Trophoblast cell (in vitro differentiated cells and primary cell): Measurements from ENCODE around the gene IQSEC3.

Source experiments
- DNase-seq, 2 donors: peaks; one replicate each; pipeline ENCODE4 v3.0.0-alpha.2; 2016
- H2AFZ ChIP-seq: 2 replicates; pipeline ENCODE4 v1.6.1; 2013; ENCODE audit warnings: low read length, moderate library complexity, mild to moderate bottlenecking; ENCODE audit not compliant: insufficient read depth, poor library complexity
- H2AK5ac ChIP-seq: 2 replicates; pipeline ENCODE4 v1.6.1; 2013; ENCODE audit warnings: mild to moderate bottlenecking, low read length
- H2BK120ac ChIP-seq: 2 replicates; pipeline ENCODE4 v1.6.1; 2013; ENCODE audit warnings: low read length, mild to moderate bottlenecking, moderate library complexity; ENCODE audit not compliant: insufficient read depth, poor library complexity
- H2BK12ac ChIP-seq: 2 replicates; pipeline ENCODE4 v1.6.1; 2013; ENCODE audit warnings: mild to moderate bottlenecking, low read length, moderate library complexity
- H2BK5ac ChIP-seq: 2 replicates; pipeline ENCODE4 v1.6.1; 2013; ENCODE audit warnings: low read length, low read depth, moderate library complexity, mild to moderate bottlenecking; ENCODE audit not compliant: poor library complexity
- H3K14ac ChIP-seq: 2 replicates; pipeline ENCODE4 v1.6.1; 2013; ENCODE audit warnings: mild to moderate bottlenecking, low read length
- H3K18ac ChIP-seq: 2 replicates; pipeline ENCODE4 v1.6.1; 2013; ENCODE audit warnings: mild to moderate bottlenecking, low read length
- H3K23ac ChIP-seq: 2 replicates; pipeline ENCODE4 v1.6.1; 2013; ENCODE audit warnings: low read length
- H3K27ac ChIP-seq: 2 replicates; pipeline ENCODE4 v1.5.1; 2013; ENCODE audit warnings: low read depth, mild to moderate bottlenecking, inconsistent platforms, low read length, moderate library complexity
- H3K27me3 ChIP-seq: 2 replicates; pipeline ENCODE4 v1.6.1; 2013; ENCODE audit warnings: inconsistent platforms, mild to moderate bottlenecking, low read length, moderate library complexity; ENCODE audit not compliant: insufficient read depth
- H3K36me3 ChIP-seq, 2 experiments: 1 replicate in 1 of 2; 2 replicates in 1 of 2; pipeline ENCODE4 v1.6.1; 2013; ENCODE audit warnings: low read length in 2 of 2, mild to moderate bottlenecking in 2 of 2, moderate library complexity in 1 of 2; ENCODE audit not compliant: insufficient read depth in 2 of 2, control insufficient read depth in 1 of 2
- H3K4ac ChIP-seq: 2 replicates; pipeline ENCODE4 v1.6.1; 2013; ENCODE audit warnings: low read depth, mild to moderate bottlenecking, low read length, moderate library complexity
- H3K4me1 ChIP-seq, 2 experiments: 1 replicate in 1 of 2; 2 replicates in 1 of 2; pipeline ENCODE4 v1.6.1; 2013; ENCODE audit warnings: low read length in 2 of 2, mild to moderate bottlenecking in 2 of 2, moderate library complexity in 1 of 2; ENCODE audit not compliant: insufficient read depth in 2 of 2, control insufficient read depth in 1 of 2
- H3K4me2 ChIP-seq: 2 replicates; pipeline ENCODE4 v1.6.1; 2013; ENCODE audit warnings: inconsistent platforms, mild to moderate bottlenecking, low read length, moderate library complexity
- H3K4me3 ChIP-seq: 2 replicates; pipeline ENCODE4 v1.5.1; 2013; ENCODE audit warnings: mild to moderate bottlenecking, low read depth, low read length, inconsistent platforms
- H3K79me1 ChIP-seq: one replicate; pipeline ENCODE4 v1.6.1; 2013; ENCODE audit warnings: low read length
- H3K79me2 ChIP-seq: 2 replicates; pipeline ENCODE4 v1.6.1; 2013; ENCODE audit warnings: low read length, mild to moderate bottlenecking; ENCODE audit not compliant: control insufficient read depth, insufficient read depth, poor library complexity
- H3K9ac ChIP-seq: 2 replicates; pipeline ENCODE4 v1.6.1; 2013; ENCODE audit warnings: mild to moderate bottlenecking, low read length
- H3K9me3 ChIP-seq: 2 replicates; pipeline ENCODE4 v1.6.1; 2013; ENCODE audit warnings: low read depth, mild to moderate bottlenecking, control low read depth, inconsistent platforms, low read length; ENCODE audit not compliant: insufficient read depth
- H4K12ac ChIP-seq: 2 replicates; pipeline ENCODE4 v1.6.1; 2013; ENCODE audit warnings: low read depth, mild to moderate bottlenecking, low read length, moderate library complexity
- H4K8ac ChIP-seq: 2 replicates; pipeline ENCODE4 v1.6.1; 2013; ENCODE audit warnings: low read depth, mild to moderate bottlenecking, low read length, moderate library complexity
- H4K91ac ChIP-seq: one replicate; pipeline ENCODE4 v1.6.1; 2013; ENCODE audit warnings: low read depth, mild to moderate bottlenecking, low read length, moderate library complexity
- WGBS: extraction: QIAGEN DNeasy Blood & Tissue Kit; methylation state at CpG from one replicate; pipeline ENCODE4 v1.1.7; 2013; ENCODE audit warnings: missing lambda C conversion rate; ENCODE audit not compliant: insufficient read length, insufficient coverage; ENCODE audit errors: extremely low coverage; 5-methylcytosine and 5-hydroxymethylcytosine counted together

IQSEC3 gene

DNA sequence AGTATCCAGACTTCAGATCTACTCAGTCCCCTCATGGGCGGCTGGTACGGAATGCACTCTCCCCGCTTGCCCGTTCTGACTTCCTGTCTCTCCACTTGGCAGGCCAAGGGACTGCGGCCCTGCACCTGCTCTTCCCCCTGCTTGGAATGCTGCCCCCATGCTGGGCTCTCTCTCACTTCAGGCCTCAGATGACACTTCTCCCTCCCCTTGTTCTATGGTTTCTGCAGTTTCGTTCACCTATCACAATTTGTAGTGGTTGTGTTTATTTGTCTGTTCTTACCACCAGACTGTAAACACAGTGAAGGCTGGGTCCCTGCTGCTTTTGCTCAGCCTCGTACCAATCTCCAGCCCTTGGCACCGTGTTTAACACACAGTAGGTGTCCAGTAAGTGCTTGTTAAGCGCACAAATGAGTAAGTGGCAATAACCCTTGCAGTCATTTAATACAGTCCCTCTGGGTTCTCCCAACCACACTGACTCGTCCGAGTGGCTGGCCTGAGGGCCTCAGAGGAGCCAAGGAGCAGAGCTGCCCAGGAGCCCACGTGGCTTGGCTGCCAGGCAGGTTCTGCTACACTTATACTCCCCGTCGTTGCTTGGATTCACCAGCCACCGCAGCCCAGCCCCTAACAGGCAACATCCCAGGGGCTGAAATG, 135.6 kb downstream of the IQSEC3 start:
- Histone ChIP-seq H3K4me3 (no peak overlapping the region), H3K14ac (no peak overlapping the region), H3K79me1 (no peaks in the 10 kb centered on the region), H3K79me2 (no peaks in the 10 kb centered on the region), H4K12ac (no peak overlapping the region), H3K18ac (no peak overlapping the region), H2BK12ac (no peak overlapping the region), H3K4me1 (peaks cover 5 to 16% of the 10 kb centered on the region in 2 experiments), H3K27me3 (peaks cover 24% of the 10 kb centered on the region), H3K27ac (no peak overlapping the region), H2AK5ac (no peak overlapping the region), H4K91ac (no peak overlapping the region), H3K9me3 (peaks cover 7% of the 10 kb centered on the region), H3K23ac (no peak overlapping the region), H3K4me2 (no peak overlapping the region), H2BK120ac (no peak overlapping the region), H2AFZ (no peak overlapping the region), H2BK5ac (no peak overlapping the region), H3K4ac (no peak overlapping the region), H3K9ac (peak overlapping the region; percentile 29), H4K8ac (no peak overlapping the region), H3K36me3 (no peaks in the 10 kb centered on the region)
- WGBS: no CpG with 5 or more reads among the region's 15 CpGs
- DNase-seq: no peak

GRCh38 chr12:203074-203461, 136.5 kb downstream of the IQSEC3 start:
- Histone ChIP-seq H2AK5ac (no peak overlapping the region), H2BK12ac (no peak overlapping the region), H4K8ac (no peak overlapping the region), H3K9me3 (peaks cover 7% of the 10 kb centered on the region), H2BK120ac (no peak overlapping the region), H3K79me1 (no peaks in the 10 kb centered on the region), H4K91ac (no peak overlapping the region), H3K4me1 (peaks cover 5 to 16% of the 10 kb centered on the region in 2 experiments), H2AFZ (peak overlapping the region; percentile 78), H4K12ac (no peak overlapping the region), H3K18ac (no peak overlapping the region), H3K14ac (no peak overlapping the region), H3K23ac (no peak overlapping the region), H3K36me3 (no peaks in the 10 kb centered on the region), H3K4ac (no peak overlapping the region), H3K27me3 (peaks cover 24% of the 10 kb centered on the region), H3K4me3 (peak overlapping the region; percentile 65), H3K9ac (no peak overlapping the region), H3K79me2 (no peaks in the 10 kb centered on the region), H3K4me2 (peak overlapping the region; percentile 65), H3K27ac (no peak overlapping the region), H2BK5ac (no peak overlapping the region)
- no CpG with 5 or more reads among the region's 16 CpGs for WGBS
- no peak for DNase-seq

DNA sequence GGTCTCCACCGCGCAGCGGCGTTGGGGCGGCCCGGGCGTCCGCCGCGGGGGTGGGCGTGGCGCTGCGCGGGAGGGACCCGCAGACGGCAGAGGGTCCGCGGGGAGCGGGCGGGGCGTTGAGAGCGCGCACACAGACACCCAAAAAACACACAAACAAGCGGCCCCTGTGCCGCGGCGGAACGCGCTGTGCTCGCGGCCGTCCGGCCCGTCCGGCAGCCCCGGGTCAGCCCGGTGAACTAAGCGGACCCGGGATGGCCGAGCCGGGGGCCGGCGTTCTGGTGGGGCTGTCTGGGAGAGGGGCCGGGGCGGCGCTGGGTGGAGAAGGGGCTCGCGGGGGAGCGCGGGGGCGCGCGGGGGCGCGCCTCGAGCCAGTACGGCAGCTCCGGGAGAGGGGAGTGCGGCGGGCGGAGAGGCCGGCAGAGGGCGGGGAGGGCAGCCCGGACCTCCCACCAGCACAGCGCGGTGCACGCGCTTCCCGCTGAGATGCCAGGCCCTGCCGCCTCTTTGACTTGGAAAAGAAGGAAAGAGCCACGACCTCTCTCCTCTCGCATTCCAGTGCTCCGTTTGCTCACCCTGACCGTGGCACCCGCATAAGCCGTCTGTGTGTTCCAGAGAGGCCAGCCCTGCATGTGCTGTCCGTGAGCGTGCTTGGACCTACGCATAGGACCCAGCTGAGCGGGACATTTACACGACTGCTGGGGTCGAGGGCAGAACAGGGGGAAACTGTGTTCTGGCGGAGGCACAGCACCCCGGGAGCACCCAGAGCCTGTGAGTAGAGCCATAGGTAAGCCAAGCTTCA, 137.1 kb downstream of the IQSEC3 start:
- Histone ChIP-seq H2BK5ac (no peak overlapping the region), H4K8ac (no peak overlapping the region), H3K9me3 (peaks cover 7% of the 10 kb centered on the region), H3K9ac (no peak overlapping the region), H3K14ac (no peak overlapping the region), H2AK5ac (no peak overlapping the region), H4K12ac (no peak overlapping the region), H3K23ac (no peak overlapping the region), H2BK120ac (no peak overlapping the region), H2AFZ (peak overlapping the region; percentile 78), H3K79me2 (no peaks in the 10 kb centered on the region), H3K79me1 (no peaks in the 10 kb centered on the region), H3K36me3 (no peaks in the 10 kb centered on the region), H3K27ac (no peak overlapping the region), H3K4ac (no peak overlapping the region), H2BK12ac (no peak overlapping the region), H3K4me1 (peaks cover 5 to 15% of the 10 kb centered on the region in 2 experiments), H3K4me2 (peak overlapping the region; percentile 65), H3K4me3 (peak overlapping the region; percentile 65), H4K91ac (no peak overlapping the region), H3K27me3 (peaks cover 24% of the 10 kb centered on the region), H3K18ac (no peak overlapping the region)
- no CpG with 5 or more reads among the region's 84 CpGs for WGBS
- DNase-seq: peak; percentile 28 to 49

DNA sequence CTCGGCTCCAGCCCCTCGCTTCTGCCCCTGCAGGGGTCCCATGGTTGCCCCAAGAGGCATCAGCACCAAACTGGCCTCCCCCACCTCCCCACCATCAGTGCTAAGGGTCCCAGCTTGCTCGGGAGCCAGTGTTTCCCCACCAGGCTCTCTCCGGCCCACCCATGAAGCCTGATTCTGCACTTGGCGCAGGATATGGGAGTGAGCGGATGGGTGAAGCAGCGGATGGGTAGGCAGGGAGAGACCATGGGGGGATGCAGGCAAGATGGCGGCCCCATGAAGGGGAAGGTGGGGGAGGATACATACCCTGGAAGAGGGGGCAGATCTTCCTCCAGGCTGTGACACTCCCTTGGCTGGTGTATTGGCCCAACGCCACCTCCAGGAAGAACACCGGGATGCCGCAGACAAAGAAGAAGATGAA, 137.7 kb downstream of the IQSEC3 start:
- no peak overlapping the region for H2AK5ac ChIP-seq
- H3K4me2 ChIP-seq: peak overlapping the region; percentile 65
- H4K91ac ChIP-seq: no peak overlapping the region
- no peak overlapping the region for H2BK120ac ChIP-seq
- peaks cover 5% of the 10 kb centered on the region for H3K9me3 ChIP-seq
- no peak for DNase-seq
- no peak overlapping the region for H3K4me3 ChIP-seq
- no peaks in the 10 kb centered on the region for H3K36me3 ChIP-seq
- no peak overlapping the region for H3K23ac ChIP-seq
- H2BK5ac ChIP-seq: no peak overlapping the region
- H3K14ac ChIP-seq: no peak overlapping the region
- no CpG with 5 or more reads among the region's 11 CpGs for WGBS
- H3K18ac ChIP-seq: no peak overlapping the region
- H3K4me1 ChIP-seq: peaks cover 5 to 12% of the 10 kb centered on the region in 2 experiments
- no peak overlapping the region for H3K4ac ChIP-seq
- H2AFZ ChIP-seq: no peak overlapping the region
- no peak overlapping the region for H4K12ac ChIP-seq
- peaks cover 24% of the 10 kb centered on the region for H3K27me3 ChIP-seq
- H3K9ac ChIP-seq: no peak overlapping the region
- no peak overlapping the region for H4K8ac ChIP-seq
- no peak overlapping the region for H2BK12ac ChIP-seq
- no peak overlapping the region for H3K27ac ChIP-seq
- no peaks in the 10 kb centered on the region for H3K79me1 ChIP-seq
- no peaks in the 10 kb centered on the region for H3K79me2 ChIP-seq
